ENCODE measurements around the gene ITCH.
"Not testable (repeated sequence)": the region's sequence is repeated elsewhere in the genome, so short reads cannot be mapped to it uniquely, and the experiment has no call there.

- not testable (repeated sequence) for TF ChIP-seq CTCF (conservative IDR thresholded peaks at IDR 0.05); ZFX (IDR thresholded peaks at IDR 0.05)
These were observed 51.5 kb downstream of the ITCH start for GRCh38 chr20:34414525-34414924.
